Measurements from ENCODE around the gene SLC7A11.

GRCh38 chr4:138241281-138242075, 671 bp downstream of the SLC7A11 start:
- no peak for TF ChIP-seq CTCF (IDR thresholded peaks at IDR 0.05; ENCODE audit: poor library complexity)
- no peak for TF ChIP-seq EZH2 (IDR thresholded peaks at IDR 0.05; ENCODE audit: borderline replicate concordance)
